Amygdala (tissue), 56 donors: ENCODE results near the gene ARSG.
"Not testable (repeated sequence)": the region's sequence is repeated elsewhere in the genome, so short reads cannot be mapped to it uniquely, and the experiment has no call there.

Experiments
- DNase-seq, 56 donors: peaks; one replicate each; lab custom pipeline; 2025; lab: John Stamatoyannopoulos, UW

ARSG gene

GRCh38 chr17:68276339-68276738, 15.0 kb upstream of the ARSG start:
- DNase-seq: not testable (repeated sequence)

DNA sequence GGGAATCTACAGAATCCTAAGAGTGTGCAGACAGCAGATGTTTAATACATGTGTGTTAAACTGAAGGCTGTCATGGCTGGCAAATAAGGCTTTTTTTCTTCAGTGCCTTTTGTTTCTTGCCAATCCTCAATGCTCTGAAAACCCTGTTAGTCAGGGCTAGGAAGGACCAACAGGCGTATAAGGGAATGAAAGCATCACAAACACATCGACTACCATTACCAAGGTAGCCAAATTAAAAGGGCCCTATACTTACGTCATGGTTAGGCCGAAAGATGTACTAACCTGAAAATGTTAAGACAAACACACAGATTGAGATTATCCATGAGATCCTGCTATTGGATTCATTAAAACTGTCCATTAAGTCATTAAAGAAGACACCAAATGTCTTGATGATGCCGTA, 13.5 kb upstream of the ARSG start:
- no peak for DNase-seq

- DNase-seq: not testable (repeated sequence)
Measured at GRCh38 chr17:68281965-68282364, 9.3 kb upstream of the ARSG start.

DNA sequence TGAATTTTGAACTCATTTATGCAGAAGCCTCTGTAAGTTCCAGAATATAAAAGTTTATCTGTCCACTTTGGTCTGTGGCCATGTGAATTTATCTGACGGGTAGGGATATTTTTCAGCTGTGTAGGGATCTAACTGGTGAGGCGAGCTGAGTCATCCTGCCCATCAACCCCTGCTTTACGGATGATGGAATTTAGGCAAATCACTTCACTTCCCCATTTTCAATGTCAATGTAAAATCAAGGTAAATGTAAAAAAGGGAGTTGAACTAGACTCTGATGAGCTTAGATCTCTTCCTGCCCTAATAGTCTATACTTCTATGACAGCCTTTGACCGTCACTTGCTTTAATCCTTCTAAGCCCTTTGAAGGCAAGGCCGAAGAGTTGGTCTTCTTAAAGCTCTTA, 2.9 kb upstream of the ARSG start:
- DNase-seq: no peak

- DNase-seq: no peak
Measured at GRCh38 chr17:68288804-68289203, 2.5 kb upstream of the ARSG start.

DNA sequence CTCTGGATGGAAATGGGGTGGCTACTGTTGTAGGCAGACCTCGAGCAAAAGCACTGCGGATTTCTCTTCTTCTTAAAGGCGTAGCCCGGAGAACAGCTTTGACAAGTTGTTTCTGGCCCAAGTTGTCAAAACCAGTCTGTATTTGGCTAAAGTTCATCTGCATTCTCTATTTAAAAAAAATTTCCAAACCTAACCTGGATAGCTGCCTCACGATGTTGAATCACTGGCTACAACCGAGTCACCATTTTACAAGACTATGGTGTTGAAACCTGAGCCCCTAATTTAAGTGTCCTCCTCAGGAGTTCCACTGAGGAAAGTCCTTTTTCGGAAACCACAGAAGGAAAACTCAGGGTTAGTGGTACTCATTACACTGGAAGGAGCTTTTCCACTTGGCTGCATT, 1.8 kb upstream of the ARSG start:
- DNase-seq: no peak

GRCh38 chr17:68289936-68290267, 1.4 kb upstream of the ARSG start:
- peak in 1 of 56 donors; percentile 41 for DNase-seq

DNA sequence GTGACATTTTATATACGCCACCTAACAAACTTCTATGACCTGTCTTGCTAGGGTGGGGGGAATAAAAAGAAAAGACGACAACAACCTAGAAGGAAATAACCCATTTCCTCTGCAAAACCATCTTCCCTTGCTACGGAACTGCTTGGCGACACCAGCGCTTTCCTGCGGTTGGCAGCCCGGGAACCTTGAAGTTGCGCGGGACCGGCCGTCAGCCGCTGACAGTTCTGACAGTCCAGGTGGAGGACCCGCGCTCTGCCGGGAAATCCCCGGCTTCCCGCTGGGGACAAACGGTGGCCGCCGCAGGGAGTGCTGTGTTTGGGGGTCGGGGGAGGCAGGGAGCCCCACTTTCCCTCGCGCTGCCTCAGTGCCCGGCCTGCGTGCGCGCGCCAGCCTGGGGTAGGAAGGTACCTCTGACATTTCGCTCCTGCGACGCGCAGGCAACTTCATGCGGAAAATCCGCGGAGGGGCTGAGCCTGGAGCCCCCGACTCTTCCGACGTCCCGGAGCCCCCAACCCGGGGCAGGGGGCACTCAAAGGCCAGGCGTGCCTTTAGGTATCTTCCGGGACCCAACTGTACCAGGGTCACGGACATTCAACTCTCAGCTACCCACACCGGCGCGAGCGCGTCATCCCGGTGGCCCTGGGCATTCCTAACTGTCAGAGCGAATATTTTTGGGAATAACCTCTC, 884 bp upstream of the ARSG start:
- DNase-seq: peak in 18 of 56 donors; percentile 0 to 52 (median 10)

GRCh38 chr17:68291836-68292688, 767 bp downstream of the ARSG start:
- peak in 45 of 56 donors; percentile 14 to 80 (median 43) for DNase-seq

DNA sequence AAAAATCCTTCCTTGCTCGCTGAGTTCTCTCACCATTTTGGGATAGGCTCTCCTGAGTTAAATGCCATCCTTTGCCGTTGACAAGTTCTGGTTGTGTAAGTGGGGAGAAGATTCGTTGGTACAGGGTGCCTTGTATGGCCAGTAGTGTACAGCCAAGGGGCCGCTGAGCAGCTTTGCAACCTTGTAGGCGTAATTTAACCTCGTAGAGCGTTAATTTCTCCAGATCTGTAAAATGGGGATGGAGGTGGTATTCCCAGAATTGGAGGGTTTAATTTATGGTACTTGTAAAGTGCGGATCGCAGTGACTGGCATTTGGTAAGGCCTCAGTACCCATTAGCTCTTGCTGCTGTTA, 1.4 kb downstream of the ARSG start:
- DNase-seq: peak in 1 of 56 donors; percentile 23

- DNase-seq: no peak
Measured at GRCh38 chr17:68293490-68294195, 2.3 kb downstream of the ARSG start.

DNA sequence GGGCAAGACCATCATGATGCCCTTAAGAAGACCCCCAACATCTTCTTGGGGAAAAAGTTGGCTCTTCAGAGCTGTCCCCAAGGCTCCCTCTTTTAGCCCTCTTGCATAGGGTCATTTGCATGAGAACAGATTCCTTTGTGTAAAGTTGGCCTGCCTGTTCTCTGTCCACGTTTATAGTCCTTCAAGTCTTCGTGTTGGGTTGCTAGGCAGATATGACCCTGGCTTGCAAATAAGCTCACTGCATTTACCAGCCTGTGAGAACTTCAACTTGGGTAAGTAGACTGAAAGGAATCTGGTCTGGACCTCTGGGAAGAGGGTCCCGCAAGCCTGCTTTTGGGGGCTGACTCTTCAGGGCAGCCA, 2.9 kb downstream of the ARSG start:
- DNase-seq: no peak

DNA sequence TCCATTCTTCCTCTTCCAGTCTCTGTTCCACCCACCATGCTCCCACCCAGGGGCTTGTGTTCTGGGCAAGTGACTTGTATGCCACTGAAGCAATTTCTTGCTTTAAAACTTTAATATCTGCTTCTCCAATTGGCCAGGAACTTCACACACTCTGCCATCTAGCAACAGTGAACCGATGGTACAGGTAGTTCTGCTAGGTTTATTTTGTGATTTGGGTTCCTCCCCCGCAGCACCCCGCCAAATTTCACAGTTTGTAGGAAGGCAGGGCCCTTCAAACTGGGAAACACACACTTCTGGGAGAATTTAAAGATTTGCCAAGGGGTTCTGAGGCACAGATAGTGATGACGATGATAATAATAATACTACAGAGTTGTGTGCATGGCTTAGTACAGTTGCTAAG, 3.3 kb downstream of the ARSG start:
- no peak for DNase-seq

GRCh38 chr17:68295086-68295485, 3.8 kb downstream of the ARSG start:
- DNase-seq: no peak

GRCh38 chr17:68296217-68297191, 5.2 kb downstream of the ARSG start:
- DNase-seq: no peak

DNA sequence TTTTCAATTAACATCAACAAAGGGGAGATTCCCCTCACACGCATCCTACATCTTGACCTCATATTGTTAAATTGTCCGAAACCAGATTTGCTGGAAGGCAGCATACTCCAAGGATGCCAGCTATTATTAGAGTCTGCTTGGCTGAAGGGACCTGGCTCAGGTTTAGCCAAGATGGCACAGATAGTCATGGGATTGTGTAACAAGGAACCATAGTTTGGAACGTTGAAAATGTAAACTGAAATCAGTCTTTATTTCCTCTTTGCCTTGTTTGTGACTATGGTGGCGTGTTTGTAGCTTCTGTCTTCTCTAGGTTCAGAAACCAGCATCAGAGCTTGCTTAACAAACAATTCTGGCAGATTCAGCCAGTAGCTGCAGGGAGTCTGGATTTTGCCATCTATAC, 5.9 kb downstream of the ARSG start:
- DNase-seq: no peak

GRCh38 chr17:68298601-68299000, 7.3 kb downstream of the ARSG start:
- no peak for DNase-seq

DNA sequence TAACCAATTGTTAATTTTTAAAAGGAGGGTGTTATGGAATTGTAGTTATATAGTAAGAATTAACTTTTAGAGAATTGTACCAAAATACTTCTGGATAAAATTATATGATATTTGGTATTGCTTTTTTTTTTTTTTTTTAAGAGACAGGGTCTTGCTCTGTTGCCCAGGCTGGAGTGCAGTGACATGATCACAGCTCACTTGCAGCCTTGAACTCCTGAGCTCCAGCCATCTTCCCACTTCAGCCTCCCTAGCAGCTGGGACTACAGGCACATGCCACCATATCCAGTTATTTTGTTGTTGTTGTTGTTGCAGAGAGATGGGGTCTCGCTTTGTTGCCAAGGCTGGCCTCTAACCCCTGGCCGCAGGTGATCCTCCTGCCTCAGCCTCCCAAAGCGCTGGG, 8.5 kb downstream of the ARSG start:
- DNase-seq: no peak

DNA sequence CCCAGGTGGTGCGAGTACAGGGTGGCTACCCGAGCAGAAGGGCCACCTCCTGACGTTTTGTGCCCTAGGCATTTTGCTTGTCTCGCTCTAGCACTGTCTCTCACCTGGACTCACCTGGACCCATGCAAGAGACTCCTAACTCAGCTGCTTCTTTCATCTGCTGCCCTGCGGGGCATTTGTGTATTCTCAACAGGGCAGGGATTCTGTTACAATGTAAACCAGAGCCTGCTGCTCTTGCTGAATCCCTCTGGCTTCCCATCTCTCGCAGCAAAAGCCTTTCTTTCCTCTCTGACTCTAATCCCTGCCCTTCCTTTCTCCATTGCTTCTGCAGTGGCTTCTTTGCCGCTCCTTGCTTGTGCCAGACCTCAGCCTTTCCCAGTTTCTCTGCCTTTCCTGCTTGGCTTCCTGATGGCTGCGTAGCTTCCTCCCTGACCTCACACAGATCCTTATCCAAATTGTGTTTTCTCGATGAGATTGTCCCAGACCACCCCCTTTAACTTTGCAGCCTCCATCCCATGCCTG, 10.2 kb downstream of the ARSG start:
- DNase-seq: no peak

GRCh38 chr17:68302066-68302564, 10.8 kb downstream of the ARSG start:
- DNase-seq: no peak
